CD4-positive, alpha-beta memory T cell (primary cell): ENCODE data around the gene RABGAP1. TPM values are rescaled to one million over a fixed set of nuclear protein-coding genes. Genes with fewer than 3 reads are reported as not detected.

ENCODE experiments used
- CTCF ChIA-PET: fragments of 350-600 bp; sonication (Branson Sonifier 250); formaldehyde crosslinking; loops from one replicate; lab custom pipeline; 2021; ENCODE audit warnings: inconsistent platforms; ENCODE audit not compliant: partially characterized antibody; lab: Charles Lee
- POLR2A ChIA-PET: fragments of 350-600 bp; sonication (Branson Sonifier 250); formaldehyde crosslinking; loops from one replicate; lab custom pipeline; 2021; ENCODE audit not compliant: partially characterized antibody; lab: Charles Lee
- DNase-seq, 5 donors: peaks; one replicate each; pipeline versions ENCODE4 v3.0.0 to v3.0.0-alpha.2; 2020 to 2022; ENCODE audit warnings: mixed read lengths in 1 of 5
- H3K27ac ChIP-seq: one replicate; pipeline ENCODE4 v1.7.0; 2013; ENCODE audit warnings: low read depth, low read length
- H3K27me3 ChIP-seq: 2 replicates; pipeline ENCODE4 v1.7.0; 2013; ENCODE audit warnings: mild to moderate bottlenecking, low read length, moderate library complexity; ENCODE audit not compliant: insufficient read depth
- H3K36me3 ChIP-seq: 2 replicates; pipeline ENCODE4 v1.7.0; 2013; ENCODE audit warnings: mild to moderate bottlenecking, low read length, moderate library complexity; ENCODE audit not compliant: insufficient read depth
- H3K4me1 ChIP-seq: 2 replicates; pipeline ENCODE4 v1.7.0; 2013; ENCODE audit warnings: mild to moderate bottlenecking, low read length, moderate library complexity; ENCODE audit not compliant: insufficient read depth
- H3K4me3 ChIP-seq, 2 donors: one replicate each; pipeline ENCODE4 v1.7.0; 2013; ENCODE audit warnings: low read length in 2 of 2, mild to moderate bottlenecking in 1 of 2
- H3K9me3 ChIP-seq, 2 donors: one replicate each; pipeline ENCODE4 v1.7.0; 2013; ENCODE audit warnings: low read length in 2 of 2, control low read depth in 1 of 2; ENCODE audit not compliant: control insufficient read depth in 1 of 2
- H3K27ac Mint-ChIP-seq, 7 donors: one replicate each; pipeline ENCODE4 v1.8.0; 2020 to 2021; ENCODE audit warnings: mixed read lengths in 7 of 7, mild to moderate bottlenecking in 6 of 7, inconsistent platforms in 3 of 7, moderate library complexity in 3 of 7
- H3K27me3 Mint-ChIP-seq, 2 donors: one replicate each; pipeline ENCODE4 v1.8.0; 2020 to 2021; ENCODE audit warnings: mixed read lengths in 2 of 2
- H3K36me3 Mint-ChIP-seq, 2 donors: one replicate each; pipeline ENCODE4 v1.8.0; 2020 to 2021; ENCODE audit warnings: mixed read lengths in 2 of 2, inconsistent platforms in 1 of 2, mild to moderate bottlenecking in 1 of 2
- H3K4me1 Mint-ChIP-seq, 4 donors: one replicate each; pipeline ENCODE4 v1.8.0; 2020 to 2021; ENCODE audit warnings: mixed read lengths in 4 of 4, mild to moderate bottlenecking in 1 of 4
- H3K4me3 Mint-ChIP-seq, 8 donors: one replicate each; pipeline ENCODE4 v1.8.0; 2020 to 2021; ENCODE audit warnings: mixed read lengths in 8 of 8, mild to moderate bottlenecking in 7 of 8, moderate library complexity in 6 of 8, inconsistent platforms in 3 of 8
- H3K9me3 Mint-ChIP-seq, 8 donors: one replicate each; pipeline ENCODE4 v1.8.0; 2020 to 2021; ENCODE audit warnings: mixed read lengths in 8 of 8, mild to moderate bottlenecking in 5 of 8, inconsistent platforms in 3 of 8, moderate library complexity in 1 of 8
- intact Hi-C: fragments of 100-400 bp; cut with micrococcal nuclease; formaldehyde crosslinking; loops from one replicate; pipeline ENCODE4 v1.15.1; 2023
- polyA plus RNA-seq, 2 donors: library from polyadenylated mRNA; unstranded; fragments of 300-500 nt; fragmentation: Illumina TruSeq; gene quantifications; one replicate each; pipeline ENCODE4 v1.2.3, GENCODE V29; 2021
- total RNA-seq, 2 experiments: library from RNA; stranded (reverse); gene quantifications; one replicate each; pipeline ENCODE4 v1.2.3, GENCODE V29; 2021

RABGAP1 gene
- total and polyA plus RNA-seq, 4 experiments from 2014 or later: 21.6 to 43.6 (median 33.7) TPM

- ChIA-PET CTCF (interaction anchor here (1.2 kb wide), 1 partner anchor 9 kb away, joined by 3 read pairs; no protein-coding TSS in a partner anchor), POLR2A (no interaction called here)
- peaks cover 13% of the 10 kb centered on the region for H3K36me3 ChIP-seq
- Mint-ChIP-seq H3K36me3 (peaks cover 12 to 34% of the 10 kb centered on the region in 2 donors), H3K4me3 (no peak overlapping the region), H3K27ac (no peak overlapping the region), H3K4me1 (peaks cover 0 to 3% (median under 1%) of the 10 kb centered on the region in 4 donors), H3K9me3 (no peaks in the 10 kb centered on the region), H3K27me3 (no peaks in the 10 kb centered on the region)
- DNase-seq: no peak
- H3K27me3 ChIP-seq: no peaks in the 10 kb centered on the region
- intact Hi-C loops: no loop called here
- no peaks in the 10 kb centered on the region for H3K4me1 ChIP-seq
- H3K4me3 ChIP-seq: no peak overlapping the region
- H3K27ac ChIP-seq: no peak overlapping the region
- H3K9me3 ChIP-seq: no peaks in the 10 kb centered on the region
Observed at GRCh38 chr9:122986010-122986409, 45.2 kb downstream of the RABGAP1 start.

GRCh38 chr9:122988141-122988540 lies 47.3 kb downstream of the RABGAP1 start:
- Histone ChIP-seq H3K36me3 (peaks cover 13% of the 10 kb centered on the region), H3K4me1 (no peaks in the 10 kb centered on the region), H3K27ac (no peak overlapping the region), H3K27me3 (no peaks in the 10 kb centered on the region), H3K4me3 (no peak overlapping the region), H3K9me3 (no peaks in the 10 kb centered on the region)
- H3K4me1 Mint-ChIP-seq: peaks cover 0 to 3% (median under 1%) of the 10 kb centered on the region in 4 donors
- no peaks in the 10 kb centered on the region for H3K27me3 Mint-ChIP-seq
- H3K27ac Mint-ChIP-seq: no peak overlapping the region
- H3K36me3 Mint-ChIP-seq: peaks cover 12 to 37% of the 10 kb centered on the region in 2 donors
- POLR2A ChIA-PET: no interaction called here
- CTCF ChIA-PET: no interaction called here
- intact Hi-C loops: no loop called here
- DNase-seq: no peak
- no peak overlapping the region for H3K4me3 Mint-ChIP-seq
- H3K9me3 Mint-ChIP-seq: no peaks in the 10 kb centered on the region

- DNase-seq: peak in 1 of 5 donors; percentile 1
- H3K36me3 Mint-ChIP-seq: peaks cover 13 to 36% of the 10 kb centered on the region in 2 donors
- Histone ChIP-seq H3K9me3 (no peaks in the 10 kb centered on the region), H3K4me3 (no peak overlapping the region), H3K27ac (no peak overlapping the region), H3K36me3 (peaks cover 13% of the 10 kb centered on the region), H3K4me1 (no peaks in the 10 kb centered on the region), H3K27me3 (no peaks in the 10 kb centered on the region)
- POLR2A ChIA-PET: interaction anchor here (0.7 kb wide), 1 partner anchor 84 kb away, joined by 3 read pairs; the partner anchor contains the start of gene RC3H2
- H3K27me3 Mint-ChIP-seq: no peaks in the 10 kb centered on the region
- peak overlapping the region in 4 of 7 donors; percentile 41 to 68 (median 48) for H3K27ac Mint-ChIP-seq
- intact Hi-C loops: no loop called here
- peaks cover 0 to 3% (median under 1%) of the 10 kb centered on the region in 4 donors for H3K4me1 Mint-ChIP-seq
- CTCF ChIA-PET: no interaction called here
- no peaks in the 10 kb centered on the region for H3K9me3 Mint-ChIP-seq
- no peak overlapping the region for H3K4me3 Mint-ChIP-seq
Observed at GRCh38 chr9:122988920-122989621, 48.3 kb downstream of the RABGAP1 start.

GRCh38 chr9:122991370-122991830 lies 50.6 kb downstream of the RABGAP1 start:
- Mint-ChIP-seq H3K36me3 (peaks cover 11 to 36% of the 10 kb centered on the region in 2 donors), H3K27ac (peak overlapping the region in 3 of 7 donors; percentile 29 to 88 (median 29)), H3K4me3 (no peak overlapping the region), H3K9me3 (no peaks in the 10 kb centered on the region), H3K4me1 (peaks cover 0 to 3% (median under 1%) of the 10 kb centered on the region in 4 donors), H3K27me3 (no peaks in the 10 kb centered on the region)
- no peak overlapping the region for H3K27ac ChIP-seq
- H3K4me3 ChIP-seq: no peak overlapping the region
- CTCF ChIA-PET: interaction anchor here (0.6 to 2.0 kb wide), 12 partner anchors 16 to 892 kb away, joined by 3 to 10 read pairs (median 4); partner anchors contain the start of gene RC3H2
- peak; percentile 25 to 61 (median 32) for DNase-seq
- H3K9me3 ChIP-seq: no peaks in the 10 kb centered on the region
- POLR2A ChIA-PET: interaction anchor here (1.6 kb wide), 1 partner anchor 78 kb away, joined by 5 read pairs; the partner anchor contains the start of gene ZBTB6
- peaks cover 18% of the 10 kb centered on the region for H3K36me3 ChIP-seq
- no peaks in the 10 kb centered on the region for H3K4me1 ChIP-seq
- no peaks in the 10 kb centered on the region for H3K27me3 ChIP-seq
- intact Hi-C loops: loop anchor here (1.0 to 5.0 kb wide), 3 partner anchors 89 to 526 kb away; no protein-coding TSS in a partner anchor

DNA sequence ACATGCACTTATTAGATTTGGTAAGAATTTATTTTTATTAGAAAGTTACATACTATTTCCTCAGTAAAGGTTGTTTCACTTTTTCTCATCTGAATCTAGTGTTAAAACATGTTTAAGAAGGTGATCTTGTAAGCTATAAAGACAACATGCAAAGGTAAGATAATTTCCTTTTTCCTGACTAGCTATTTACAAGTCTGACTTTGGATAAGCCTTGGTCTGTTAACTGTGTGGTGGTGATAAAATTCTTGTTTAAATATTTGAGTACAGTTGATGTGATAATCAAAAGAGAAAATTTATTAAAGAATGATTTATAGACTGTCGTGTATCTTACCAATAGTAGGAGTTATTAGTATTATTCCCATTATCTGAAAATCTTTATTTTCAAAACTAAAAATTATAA lies 55.8 kb downstream of the RABGAP1 start:
- Mint-ChIP-seq H3K9me3 (no peaks in the 10 kb centered on the region), H3K27me3 (no peaks in the 10 kb centered on the region), H3K36me3 (peaks cover 33 to 44% of the 10 kb centered on the region in 2 donors), H3K4me1 (peaks cover 0 to 3% (median 0%) of the 10 kb centered on the region in 4 donors), H3K4me3 (no peak overlapping the region), H3K27ac (no peak overlapping the region)
- DNase-seq: no peak
- ChIA-PET CTCF (interaction anchor here (1.9 kb wide), 1 partner anchor 353 kb away, joined by 8 read pairs; no protein-coding TSS in a partner anchor), POLR2A (no interaction called here)
- no peak overlapping the region for H3K27ac ChIP-seq
- no peaks in the 10 kb centered on the region for H3K9me3 ChIP-seq
- no peak overlapping the region for H3K4me3 ChIP-seq
- no peaks in the 10 kb centered on the region for H3K27me3 ChIP-seq
- no peaks in the 10 kb centered on the region for H3K4me1 ChIP-seq
- H3K36me3 ChIP-seq: peaks cover 14% of the 10 kb centered on the region
- intact Hi-C loops: no loop called here

- CTCF ChIA-PET: no interaction called here
- H3K36me3 Mint-ChIP-seq: peaks cover 33 to 52% of the 10 kb centered on the region in 2 donors
Observed at GRCh38 chr9:122998448-122998847, 57.6 kb downstream of the RABGAP1 start.

GRCh38 chr9:123000371-123001068 lies 59.7 kb downstream of the RABGAP1 start:
- DNase-seq: no peak
- Histone ChIP-seq H3K36me3 (peaks cover 14% of the 10 kb centered on the region), H3K27me3 (no peaks in the 10 kb centered on the region), H3K27ac (no peak overlapping the region), H3K9me3 (no peaks in the 10 kb centered on the region), H3K4me3 (no peak overlapping the region), H3K4me1 (no peaks in the 10 kb centered on the region)
- Mint-ChIP-seq H3K36me3 (peaks cover 35 to 52% of the 10 kb centered on the region in 2 donors), H3K27me3 (no peaks in the 10 kb centered on the region), H3K9me3 (no peaks in the 10 kb centered on the region), H3K4me1 (peaks cover 0 to 3% (median 0%) of the 10 kb centered on the region in 4 donors), H3K27ac (no peak overlapping the region), H3K4me3 (no peak overlapping the region)
- ChIA-PET POLR2A (no interaction called here), CTCF (no interaction called here)
- intact Hi-C loops: no loop called here

More at GRCh38 chr9:122998448-122998847, 57.6 kb downstream of the RABGAP1 start:
- Mint-ChIP-seq H3K27me3 (no peaks in the 10 kb centered on the region), H3K27ac (no peak overlapping the region), H3K9me3 (no peaks in the 10 kb centered on the region), H3K4me1 (peaks cover 0 to 3% (median 0%) of the 10 kb centered on the region in 4 donors), H3K4me3 (no peak overlapping the region)
- Histone ChIP-seq H3K4me3 (no peak overlapping the region), H3K27me3 (no peaks in the 10 kb centered on the region), H3K4me1 (no peaks in the 10 kb centered on the region), H3K9me3 (no peaks in the 10 kb centered on the region), H3K36me3 (peaks cover 15% of the 10 kb centered on the region), H3K27ac (no peak overlapping the region)
- DNase-seq: no peak
- POLR2A ChIA-PET: no interaction called here
- intact Hi-C loops: no loop called here
